ENCODE results near the gene OAS2.
A peak's percentile ranks its signal among the peaks of the same experiment; 100 is the strongest.

OAS2 gene

DNA sequence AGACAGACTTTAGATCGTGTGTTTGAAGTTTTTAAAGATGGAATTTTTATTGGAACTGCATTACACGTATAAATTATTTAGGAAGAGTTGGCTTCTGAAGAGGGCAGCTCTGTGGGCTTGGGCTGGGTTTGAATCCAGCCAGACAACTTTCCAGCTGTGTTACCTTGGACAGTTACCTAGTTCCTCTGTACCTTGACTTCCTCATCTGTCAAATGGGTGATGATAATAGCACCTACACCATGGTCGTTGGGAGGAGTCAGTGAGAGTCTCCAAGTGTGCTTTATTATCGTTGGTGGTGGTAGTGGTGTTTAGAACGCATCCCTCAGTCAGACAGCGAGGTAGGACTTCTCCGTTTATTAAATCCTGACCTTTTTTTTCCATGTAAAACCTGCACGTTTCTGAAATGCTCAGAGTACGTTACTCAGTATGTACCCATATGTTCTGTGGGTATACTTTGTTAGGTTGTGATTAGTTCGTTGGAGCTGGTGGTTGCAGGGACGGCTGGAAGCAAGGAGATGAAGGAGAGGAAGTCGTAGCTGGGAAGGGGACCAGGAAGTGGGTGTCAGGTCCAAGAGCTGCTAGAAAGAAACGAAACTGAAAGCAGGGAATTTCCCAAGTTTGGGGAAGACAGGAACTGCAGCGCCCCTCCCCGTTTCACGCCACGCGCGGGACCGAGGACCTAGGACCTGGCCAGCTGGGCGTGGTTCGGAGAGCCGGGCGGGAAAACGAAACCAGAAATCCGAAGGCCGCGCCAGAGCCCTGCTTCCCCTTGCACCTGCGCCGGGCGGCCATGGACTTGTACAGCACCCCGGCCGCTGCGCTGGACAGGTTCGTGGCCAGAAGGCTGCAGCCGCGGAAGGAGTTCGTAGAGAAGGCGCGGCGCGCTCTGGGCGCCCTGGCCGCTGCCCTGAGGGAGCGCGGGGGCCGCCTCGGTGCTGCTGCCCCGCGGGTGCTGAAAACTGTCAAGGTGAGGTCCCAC is 40.3 kb upstream of the OAS2 start, which contains the start of gene OAS3:
Gene OAS3 (plus strand): TSS at position 734 of the 979 bp plus-strand sequence. CDS start 57 bp downstream, at position 791.
- Histone ChIP-seq H3K27me3 (ENCODE audit: insufficient read depth, poor library complexity, severe bottlenecking) (no peaks in the 10 kb centered on the region), H3K36me3 (ENCODE audit: low read depth) (peaks cover 5% of the 10 kb centered on the region), H3K4me3 (ENCODE audit: severe bottlenecking) (peak within 1 kb of the TSS; percentile 54), H3K9me3 (ENCODE audit: severe bottlenecking) (no peaks in the 10 kb centered on the region), H3K27ac (ENCODE audit: poor library complexity, severe bottlenecking) (peak within 1 kb of the TSS; percentile 79), H3K4me1 (ENCODE audit: insufficient read depth, poor library complexity, severe bottlenecking) (peaks cover 19% of the 10 kb centered on the region)
- peak; percentile 82 for DNase-seq (ENCODE audit: low spot score)
- peak; percentile 57 for ATAC-seq (ENCODE audit: low read depth)
- TF ChIP-seq, protein P1, sequence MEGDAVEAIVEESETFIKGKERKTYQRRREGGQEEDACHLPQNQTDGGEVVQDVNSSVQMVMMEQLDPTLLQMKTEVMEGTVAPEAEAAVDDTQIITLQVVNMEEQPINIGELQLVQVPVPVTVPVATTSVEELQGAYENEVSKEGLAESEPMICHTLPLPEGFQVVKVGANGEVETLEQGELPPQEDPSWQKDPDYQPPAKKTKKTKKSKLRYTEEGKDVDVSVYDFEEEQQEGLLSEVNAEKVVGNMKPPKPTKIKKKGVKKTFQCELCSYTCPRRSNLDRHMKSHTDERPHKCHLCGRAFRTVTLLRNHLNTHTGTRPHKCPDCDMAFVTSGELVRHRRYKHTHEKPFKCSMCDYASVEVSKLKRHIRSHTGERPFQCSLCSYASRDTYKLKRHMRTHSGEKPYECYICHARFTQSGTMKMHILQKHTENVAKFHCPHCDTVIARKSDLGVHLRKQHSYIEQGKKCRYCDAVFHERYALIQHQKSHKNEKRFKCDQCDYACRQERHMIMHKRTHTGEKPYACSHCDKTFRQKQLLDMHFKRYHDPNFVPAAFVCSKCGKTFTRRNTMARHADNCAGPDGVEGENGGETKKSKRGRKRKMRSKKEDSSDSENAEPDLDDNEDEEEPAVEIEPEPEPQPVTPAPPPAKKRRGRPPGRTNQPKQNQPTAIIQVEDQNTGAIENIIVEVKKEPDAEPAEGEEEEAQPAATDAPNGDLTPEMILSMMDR (IDR thresholded peaks at IDR 0.05; ENCODE audit: poor library complexity, severe bottlenecking), result no peak

DNA sequence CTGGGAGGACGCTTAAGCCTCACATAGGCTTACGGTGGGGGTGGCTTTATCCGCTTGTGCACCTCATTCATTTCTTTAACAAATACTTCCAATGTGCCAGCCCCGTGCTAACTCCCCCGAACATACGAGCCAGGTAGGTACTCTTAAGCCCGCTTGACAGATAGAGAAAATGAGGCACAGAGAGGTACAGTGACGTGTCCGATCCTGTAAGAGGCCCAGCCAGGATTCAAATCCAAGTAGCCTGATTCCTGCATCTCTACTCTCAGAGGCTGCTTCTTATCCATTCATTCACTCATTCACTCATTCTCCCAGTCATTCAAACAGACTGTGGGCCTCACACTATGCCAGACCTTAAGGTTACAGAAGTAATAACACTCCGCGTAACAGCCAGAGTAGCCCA is 39.6 kb upstream of the OAS2 start:
- Histone ChIP-seq H3K27me3 (ENCODE audit: insufficient read depth, poor library complexity, severe bottlenecking) (no peaks in the 10 kb centered on the region), H3K27ac (ENCODE audit: poor library complexity, severe bottlenecking) (peak overlapping the region; percentile 79), H3K4me1 (ENCODE audit: insufficient read depth, poor library complexity, severe bottlenecking) (peaks cover 19% of the 10 kb centered on the region), H3K4me3 (ENCODE audit: severe bottlenecking) (peak overlapping the region; percentile 54), H3K36me3 (ENCODE audit: low read depth) (peaks cover 6% of the 10 kb centered on the region), H3K9me3 (ENCODE audit: severe bottlenecking) (no peaks in the 10 kb centered on the region)
- TF ChIP-seq, protein P1 (IDR thresholded peaks at IDR 0.05; ENCODE audit: poor library complexity, severe bottlenecking), result no peak
- ATAC-seq (ENCODE audit: low read depth) (no peak; the same call in 2 of the 3 replicates), DNase-seq (ENCODE audit: low spot score) (no peak)

DNA sequence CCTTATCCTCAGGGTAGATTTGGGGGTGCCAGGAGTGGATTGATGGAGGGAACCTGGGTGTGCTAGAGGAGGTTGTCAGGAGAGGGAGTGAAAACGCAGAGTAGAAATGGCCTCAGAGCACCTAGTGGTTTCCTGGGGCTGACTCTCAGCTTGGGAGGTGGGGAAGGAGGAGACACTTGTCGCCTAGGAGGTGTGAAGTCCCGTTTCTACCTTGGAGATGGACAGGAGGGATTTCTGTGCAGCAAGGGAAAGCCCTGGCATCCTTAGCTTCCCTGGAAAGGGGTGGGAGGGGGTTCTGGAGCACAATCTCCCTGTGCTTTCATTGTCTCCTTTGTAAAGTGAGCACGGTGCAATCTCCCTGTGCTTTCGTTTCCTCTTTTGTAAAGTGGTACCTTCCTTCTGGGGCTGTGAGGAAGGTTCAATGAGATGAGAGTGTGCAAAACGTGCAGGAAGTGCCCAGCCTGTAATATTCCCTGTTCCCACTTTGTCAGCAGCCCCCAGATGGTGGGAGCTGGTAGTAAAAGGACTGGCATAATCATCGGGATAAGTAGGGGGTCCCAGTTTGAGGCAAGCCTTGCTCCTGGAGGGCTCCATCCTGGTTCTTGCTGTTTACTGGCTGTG is 38.4 kb upstream of the OAS2 start:
- DNase-seq (ENCODE audit: low spot score), result no peak
- TF ChIP-seq, protein P1 (IDR thresholded peaks at IDR 0.05; ENCODE audit: poor library complexity, severe bottlenecking), result no peak
- H3K4me1 ChIP-seq (ENCODE audit: insufficient read depth, poor library complexity, severe bottlenecking), result peaks cover 19% of the 10 kb centered on the region
- no peaks in the 10 kb centered on the region for H3K9me3 ChIP-seq (ENCODE audit: severe bottlenecking)
- no peak for ATAC-seq (ENCODE audit: low read depth)
- H3K27me3 ChIP-seq (ENCODE audit: insufficient read depth, poor library complexity, severe bottlenecking), result no peaks in the 10 kb centered on the region
- no peak overlapping the region for H3K27ac ChIP-seq (ENCODE audit: poor library complexity, severe bottlenecking)
- H3K36me3 ChIP-seq (ENCODE audit: low read depth), result peaks cover 12% of the 10 kb centered on the region
- H3K4me3 ChIP-seq (ENCODE audit: severe bottlenecking), result no peak overlapping the region

- no peak overlapping the region for H3K4me3 ChIP-seq (ENCODE audit: severe bottlenecking)
- DNase-seq (ENCODE audit: low spot score) (no peak), ATAC-seq (ENCODE audit: low read depth) (no peak)
- H3K27me3 ChIP-seq (ENCODE audit: insufficient read depth, poor library complexity, severe bottlenecking), result no peaks in the 10 kb centered on the region
- H3K36me3 ChIP-seq (ENCODE audit: low read depth), result peaks cover 17% of the 10 kb centered on the region
- no peak overlapping the region for H3K27ac ChIP-seq (ENCODE audit: poor library complexity, severe bottlenecking)
- peaks cover 10% of the 10 kb centered on the region for H3K4me1 ChIP-seq (ENCODE audit: insufficient read depth, poor library complexity, severe bottlenecking)
- H3K9me3 ChIP-seq (ENCODE audit: severe bottlenecking), result no peaks in the 10 kb centered on the region
- TF ChIP-seq, protein P1 (IDR thresholded peaks at IDR 0.05; ENCODE audit: poor library complexity, severe bottlenecking), result no peak
Observed at GRCh38 chr12:112941528-112942335, 36.6 kb upstream of the OAS2 start.
